Fibroblast of lung (primary cell): ENCODE data around the gene RNU6-9. TPM values are rescaled to one million over a fixed set of nuclear protein-coding genes. Genes with fewer than 3 reads are reported as not detected.

Source experiments
- DNase-seq, 2 donors: peaks; one replicate each; pipeline versions ENCODE4 v3.0.0 to v3.0.0-alpha.2; 2010; ENCODE audit warnings: low read depth in 2 of 2
- H2AFZ ChIP-seq: 2 replicates; pipeline ENCODE4 v1.5.1; 2012; ENCODE audit warnings: low read length, control low read depth, inconsistent platforms
- H3K27ac ChIP-seq: 2 replicates; pipeline ENCODE4 v1.5.1; 2011; ENCODE audit warnings: low read length, control low read depth; ENCODE audit not compliant: insufficient read depth
- H3K27me3 ChIP-seq: 2 replicates; pipeline ENCODE4 v1.5.1; 2011; ENCODE audit warnings: mild to moderate bottlenecking, low read length; ENCODE audit not compliant: control insufficient read depth, insufficient read depth
- H3K36me3 ChIP-seq: 2 replicates; pipeline ENCODE4 v1.5.1; 2011; ENCODE audit warnings: low read length; ENCODE audit not compliant: control insufficient read depth, insufficient read depth
- H3K4me1 ChIP-seq: 2 replicates; pipeline ENCODE4 v1.5.1; 2011; ENCODE audit warnings: low read length; ENCODE audit not compliant: control insufficient read depth, insufficient read depth; ENCODE audit errors: extremely low read depth
- H3K4me2 ChIP-seq: 2 replicates; pipeline ENCODE4 v1.5.1; 2011; ENCODE audit warnings: low read length, control low read depth; ENCODE audit not compliant: insufficient read depth; ENCODE audit errors: extremely low read depth
- H3K4me3 ChIP-seq, 4 experiments: fragments of 200-600 bp in 1 of 4; sonication (generic) in 1 of 4; replicated peaks in 1 of 4; 2 replicates each; pipeline ENCODE4 v1.5.1; 2011 to 2016; ENCODE audit warnings: low read length in 4 of 4, low read depth in 3 of 4, mild to moderate bottlenecking in 3 of 4, control low read depth in 2 of 4, inconsistent platforms in 1 of 4, mixed read lengths in 1 of 4; ENCODE audit not compliant: insufficient read depth in 1 of 4; ENCODE audit errors: control extremely low read depth in 1 of 4
- H3K79me2 ChIP-seq: 2 replicates; pipeline ENCODE4 v1.5.1; 2012; ENCODE audit warnings: mild to moderate bottlenecking, low read length, inconsistent platforms; ENCODE audit not compliant: control insufficient read depth, insufficient read depth
- H3K9ac ChIP-seq: 2 replicates; pipeline ENCODE4 v1.5.1; 2011; ENCODE audit warnings: mild to moderate bottlenecking, low read length, control low read depth; ENCODE audit not compliant: insufficient read depth
- H3K9me3 ChIP-seq: 2 replicates; pipeline ENCODE4 v1.5.1; 2012; ENCODE audit warnings: low read depth, low read length; ENCODE audit not compliant: control insufficient read depth, insufficient read depth
- H4K20me1 ChIP-seq: 2 replicates; pipeline ENCODE4 v1.5.1; 2011; ENCODE audit warnings: low read length; ENCODE audit not compliant: control insufficient read depth, insufficient read depth; ENCODE audit errors: extremely low read depth
- EZH2 ChIP-seq: IDR thresholded peaks from 2 replicates; pipeline ENCODE4 v1.5.1; 2012; ENCODE audit warnings: low read length, control low read depth, mild to moderate bottlenecking; ENCODE audit errors: missing control alignments
- polyA plus RNA-seq, 2 donors: library from polyadenylated mRNA; depleted of rRNA in 1 of 2; stranded (reverse) in 1 of 2; unstranded in 1 of 2; fragments of >200 nt; gene quantifications; 2 replicates each; pipeline ENCODE4 v1.2.1, GENCODE V29; 2011 to 2012; ENCODE audit warnings: missing spikeins in 1 of 2
- total RNA-seq: library from RNA; depleted of rRNA; stranded (reverse); fragments of >200 nt; gene quantifications from 2 replicates; pipeline ENCODE4 v1.2.1, GENCODE V29; 2014
- TF ChIP-seq, protein P1 (sequence below), 2 donors: IDR thresholded peaks in 1 of 2; conservative IDR thresholded peaks in 1 of 2; 1 replicate in 1 of 2; 2 replicates in 1 of 2; pipeline ENCODE4 v1.5.1; 2011 to 2012; ENCODE audit warnings: low read length in 2 of 2, control low read depth in 1 of 2, inconsistent platforms in 1 of 2, low read depth in 1 of 2, mild to moderate bottlenecking in 1 of 2

RNU6-9 gene
- total and polyA plus RNA-seq, 2 donors (not counting 1 experiment from before 2014, with no cell fraction given): not detected

DNA sequence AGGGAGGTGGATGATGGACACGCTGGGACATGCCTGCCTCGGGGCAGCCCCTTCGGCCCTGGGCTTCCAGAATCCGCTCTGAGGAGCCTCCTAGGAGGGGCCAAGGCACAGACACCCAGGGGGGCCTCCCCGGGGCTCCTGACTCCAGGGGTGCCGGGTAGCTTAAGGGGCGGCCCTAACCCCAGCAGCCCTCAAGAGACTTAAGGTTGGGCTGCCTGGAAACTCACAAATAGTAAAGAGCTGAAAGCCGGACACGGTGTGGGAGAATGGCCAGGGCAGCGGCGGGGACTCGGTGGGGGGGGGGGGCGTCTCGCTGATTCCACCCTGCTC lies 40.2 kb downstream of the RNU6-9 start:
- Histone ChIP-seq H3K4me1 (peaks cover 26% of the 10 kb centered on the region), H4K20me1 (no peaks in the 10 kb centered on the region), H3K36me3 (peaks cover 14% of the 10 kb centered on the region), H3K27me3 (no peaks in the 10 kb centered on the region), H3K9me3 (no peaks in the 10 kb centered on the region), H3K4me2 (peak overlapping the region; percentile 7), H3K27ac (peak overlapping the region; percentile 90), H2AFZ (no peak overlapping the region), H3K79me2 (peaks cover 51% of the 10 kb centered on the region), H3K9ac (peak overlapping the region; percentile 5), H3K4me3 (peak overlapping the region in 1 of 4 experiments; percentile 40)
- no peak for DNase-seq
- TF ChIP-seq EZH2: no peak
- TF ChIP-seq, protein P1, sequence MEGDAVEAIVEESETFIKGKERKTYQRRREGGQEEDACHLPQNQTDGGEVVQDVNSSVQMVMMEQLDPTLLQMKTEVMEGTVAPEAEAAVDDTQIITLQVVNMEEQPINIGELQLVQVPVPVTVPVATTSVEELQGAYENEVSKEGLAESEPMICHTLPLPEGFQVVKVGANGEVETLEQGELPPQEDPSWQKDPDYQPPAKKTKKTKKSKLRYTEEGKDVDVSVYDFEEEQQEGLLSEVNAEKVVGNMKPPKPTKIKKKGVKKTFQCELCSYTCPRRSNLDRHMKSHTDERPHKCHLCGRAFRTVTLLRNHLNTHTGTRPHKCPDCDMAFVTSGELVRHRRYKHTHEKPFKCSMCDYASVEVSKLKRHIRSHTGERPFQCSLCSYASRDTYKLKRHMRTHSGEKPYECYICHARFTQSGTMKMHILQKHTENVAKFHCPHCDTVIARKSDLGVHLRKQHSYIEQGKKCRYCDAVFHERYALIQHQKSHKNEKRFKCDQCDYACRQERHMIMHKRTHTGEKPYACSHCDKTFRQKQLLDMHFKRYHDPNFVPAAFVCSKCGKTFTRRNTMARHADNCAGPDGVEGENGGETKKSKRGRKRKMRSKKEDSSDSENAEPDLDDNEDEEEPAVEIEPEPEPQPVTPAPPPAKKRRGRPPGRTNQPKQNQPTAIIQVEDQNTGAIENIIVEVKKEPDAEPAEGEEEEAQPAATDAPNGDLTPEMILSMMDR (conservative IDR thresholded peaks at IDR 0.05 in 1 of 2, IDR thresholded peaks at IDR 0.05 in 1 of 2; ENCODE audit: low read depth in 1 of 2, low read length in 2 of 2): no peak

DNA sequence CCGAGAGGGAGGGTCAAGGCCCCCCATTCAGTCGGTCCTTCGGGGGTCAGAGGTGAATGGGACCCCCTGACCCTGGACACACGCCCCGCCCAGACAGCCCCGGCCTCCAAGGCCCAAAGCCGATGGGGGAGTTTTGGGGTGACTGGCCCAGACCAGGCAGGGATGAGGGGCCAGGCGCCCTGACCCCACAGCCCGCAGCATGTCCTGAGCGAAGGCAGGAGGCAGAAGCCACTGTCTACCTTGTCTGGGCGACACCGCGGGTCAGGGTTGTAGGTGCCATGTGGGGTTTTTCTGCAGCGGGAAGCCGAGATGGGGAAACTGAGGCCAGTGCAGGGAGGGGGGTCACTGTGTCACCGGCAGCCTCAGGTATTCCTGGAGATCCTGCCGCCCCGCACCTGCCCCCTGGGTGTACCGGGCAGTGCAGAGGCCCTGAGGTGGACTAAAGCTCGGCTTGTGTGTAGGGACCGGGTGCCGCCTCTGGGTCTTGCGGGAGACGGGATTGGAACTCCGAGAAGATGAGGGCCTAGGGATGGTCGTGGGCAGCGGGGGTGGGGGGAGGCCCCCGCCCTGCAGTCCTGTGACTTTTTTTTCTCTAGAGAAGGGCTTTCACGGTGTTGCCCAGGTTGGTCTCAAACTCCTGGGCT lies 41.0 kb downstream of the RNU6-9 start:
- TF ChIP-seq, protein P1 (conservative IDR thresholded peaks at IDR 0.05 in 1 of 2, IDR thresholded peaks at IDR 0.05 in 1 of 2; ENCODE audit: low read depth in 1 of 2, low read length in 2 of 2): no peak
- no peak for TF ChIP-seq EZH2
- peaks cover 14% of the 10 kb centered on the region for H3K36me3 ChIP-seq
- H3K27ac ChIP-seq: peak overlapping the region; percentile 90
- H3K79me2 ChIP-seq: peaks cover 49% of the 10 kb centered on the region
- H4K20me1 ChIP-seq: no peaks in the 10 kb centered on the region
- no peak overlapping the region for H3K9ac ChIP-seq
- H3K27me3 ChIP-seq: no peaks in the 10 kb centered on the region
- no peak overlapping the region for H2AFZ ChIP-seq
- peaks cover 26% of the 10 kb centered on the region for H3K4me1 ChIP-seq
- DNase-seq: no peak
- H3K4me2 ChIP-seq: peak overlapping the region; percentile 25
- H3K9me3 ChIP-seq: no peaks in the 10 kb centered on the region
- H3K4me3 ChIP-seq: no peak overlapping the region

GRCh38 chr19:934865-935479 lies 41.7 kb downstream of the RNU6-9 start:
- H3K27me3 ChIP-seq: no peaks in the 10 kb centered on the region
- H4K20me1 ChIP-seq: no peaks in the 10 kb centered on the region
- H3K9ac ChIP-seq: no peak overlapping the region
- no peaks in the 10 kb centered on the region for H3K9me3 ChIP-seq
- peaks cover 26% of the 10 kb centered on the region for H3K4me1 ChIP-seq
- H3K4me2 ChIP-seq: no peak overlapping the region
- peak; percentile 74 to 82 for DNase-seq
- peaks cover 56% of the 10 kb centered on the region for H3K79me2 ChIP-seq
- H3K4me3 ChIP-seq: no peak overlapping the region
- no peak overlapping the region for H2AFZ ChIP-seq
- H3K36me3 ChIP-seq: peaks cover 14% of the 10 kb centered on the region
- TF ChIP-seq, protein P1 (conservative IDR thresholded peaks at IDR 0.05 in 1 of 2, IDR thresholded peaks at IDR 0.05 in 1 of 2; ENCODE audit: low read depth in 1 of 2, low read length in 2 of 2): no peak
- TF ChIP-seq EZH2: no peak
- peak overlapping the region; percentile 65 for H3K27ac ChIP-seq
